IMR-90 (cell line): ENCODE measurements around the gene IQCK. TPM values are rescaled to one million over a fixed set of nuclear protein-coding genes. Genes with fewer than 3 reads are reported as not detected.

Experiments
- ATAC-seq: fragments of 200-7000 bp; cut with Tn5 transposase; 2 replicates; pipeline ENCODE4 v1.9.1; 2020; ENCODE audit warnings: low read depth, mild to moderate bottlenecking, moderate library complexity
- BruUV-seq: library from RNA; stranded (reverse); fragments of 400-500 nt; replicated peaks from 2 replicates; lab custom pipeline; 2021; lab: Mats Ljungman, UMichigan
- CTCF ChIA-PET: fragments of 300-600 bp; formaldehyde crosslinking; extraction: SDS; loops from one replicate; lab custom pipeline; 2021; ENCODE audit warnings: antibody characterized with exemption; lab: Yijun Ruan, JAX
- POLR2A ChIA-PET: fragments of 300-600 bp; sonication (Branson Sonifier 250); formaldehyde crosslinking; loops from one replicate; lab custom pipeline; 2022; ENCODE audit warnings: antibody characterized with exemption; ENCODE audit not compliant: unreplicated experiment; lab: Charles Lee
- DNase-seq: peaks from one replicate; pipeline ENCODE4 v3.0.0; 2013
- H2AFZ ChIP-seq: replicated peaks from 2 replicates; pipeline ENCODE3; 2013; ENCODE audit warnings: low read length, mild to moderate bottlenecking; ENCODE audit not compliant: poor library complexity
- H2AK5ac ChIP-seq: 2 replicates; pipeline ENCODE4 v1.6.1; 2013; ENCODE audit warnings: low read depth, low read length, inconsistent platforms
- H2AK9ac ChIP-seq: replicated peaks from 2 replicates; pipeline ENCODE3; 2013; ENCODE audit warnings: mild to moderate bottlenecking, low read depth, low read length, moderate library complexity; ENCODE audit not compliant: poor library complexity
- H2BK120ac ChIP-seq: 2 replicates; pipeline ENCODE4 v1.6.1; 2013; ENCODE audit warnings: low read depth, low read length, inconsistent platforms
- H2BK15ac ChIP-seq: 3 replicates; pipeline ENCODE4 v1.6.1; 2013; ENCODE audit warnings: low read depth, low read length, inconsistent platforms
- H2BK20ac ChIP-seq: 2 replicates; pipeline ENCODE4 v1.6.1; 2013; ENCODE audit warnings: low read depth, mild to moderate bottlenecking, inconsistent platforms, low read length, moderate library complexity
- H2BK5ac ChIP-seq: 2 replicates; pipeline ENCODE4 v1.6.1; 2013; ENCODE audit warnings: mild to moderate bottlenecking, low read depth, low read length, inconsistent platforms; ENCODE audit not compliant: poor library complexity, severe bottlenecking
- H3K14ac ChIP-seq: replicated peaks from 2 replicates; pipeline ENCODE4 v1.6.1; 2013; ENCODE audit warnings: low read depth, low read length, inconsistent platforms
- H3K18ac ChIP-seq: 2 replicates; pipeline ENCODE4 v1.6.1; 2013; ENCODE audit warnings: low read depth, low read length, control low read depth
- H3K23ac ChIP-seq: 2 replicates; pipeline ENCODE4 v1.6.1; 2013; ENCODE audit warnings: low read depth, low read length, inconsistent platforms
- H3K27ac ChIP-seq: 2 replicates; pipeline ENCODE4 v1.5.1; 2013; ENCODE audit warnings: mild to moderate bottlenecking, control low read depth, low read length; ENCODE audit not compliant: insufficient read depth
- H3K27me3 ChIP-seq: 2 replicates; pipeline ENCODE4 v1.6.1; 2013; ENCODE audit warnings: low read length; ENCODE audit not compliant: control insufficient read depth, insufficient read depth
- H3K36me3 ChIP-seq: 2 replicates; pipeline ENCODE4 v1.6.1; 2013; ENCODE audit warnings: low read length, mixed read lengths; ENCODE audit not compliant: control insufficient read depth, insufficient read depth
- H3K4ac ChIP-seq: 2 replicates; pipeline ENCODE4 v1.6.1; 2013; ENCODE audit warnings: low read depth, low read length, inconsistent platforms
- H3K4me1 ChIP-seq: 2 replicates; pipeline ENCODE4 v1.6.1; 2013; ENCODE audit warnings: low read length, mixed read lengths; ENCODE audit not compliant: control insufficient read depth, insufficient read depth
- H3K4me2 ChIP-seq: 2 replicates; pipeline ENCODE4 v1.6.1; 2013; ENCODE audit warnings: low read depth, mild to moderate bottlenecking, control low read depth, low read length, moderate library complexity
- H3K4me3 ChIP-seq: 2 replicates; pipeline ENCODE4 v1.5.1; 2013; ENCODE audit warnings: low read depth, mild to moderate bottlenecking, control low read depth, low read length, moderate library complexity; ENCODE audit not compliant: insufficient read depth
- H3K56ac ChIP-seq: 2 replicates; pipeline ENCODE4 v1.6.1; 2013; ENCODE audit warnings: low read length, inconsistent platforms; ENCODE audit not compliant: insufficient read depth; ENCODE audit errors: extremely low read depth
- H3K79me1 ChIP-seq, 2 experiments: 2 replicates each; pipeline ENCODE4 v1.6.1; 2013; ENCODE audit warnings: low read length in 2 of 2, inconsistent platforms in 1 of 2, low read depth in 1 of 2
- H3K9ac ChIP-seq: 2 replicates; pipeline ENCODE4 v1.6.1; 2013; ENCODE audit warnings: low read depth, low read length, control low read depth
- H3K9me1 ChIP-seq: 2 replicates; pipeline ENCODE4 v1.6.1; 2013; ENCODE audit warnings: low read length, inconsistent platforms; ENCODE audit not compliant: insufficient read depth
- H3K9me3 ChIP-seq: 2 replicates; pipeline ENCODE4 v1.6.1; 2013; ENCODE audit warnings: low read length; ENCODE audit not compliant: control insufficient read depth, insufficient read depth
- H4K20me1 ChIP-seq: 2 replicates; pipeline ENCODE4 v1.6.1; 2013; ENCODE audit warnings: low read length, inconsistent platforms; ENCODE audit not compliant: insufficient read depth
- H4K5ac ChIP-seq: 2 replicates; pipeline ENCODE4 v1.6.1; 2013; ENCODE audit warnings: mild to moderate bottlenecking, low read depth, low read length, control low read depth
- H4K8ac ChIP-seq, 2 experiments: 2 replicates each; pipeline ENCODE4 v1.6.1; 2013; ENCODE audit warnings: low read depth in 2 of 2, low read length in 2 of 2, control low read depth in 1 of 2, inconsistent platforms in 1 of 2
- H4K91ac ChIP-seq: 2 replicates; pipeline ENCODE4 v1.6.1; 2013; ENCODE audit warnings: low read depth, low read length, inconsistent platforms; ENCODE audit not compliant: insufficient read depth
- BHLHE40 ChIP-seq: fragments of 150-350 bp; IDR thresholded peaks from 2 replicates; pipeline ENCODE4 v1.6.1; 2016; ENCODE audit warnings: mild to moderate bottlenecking, low read depth, low read length
- CEBPB ChIP-seq: IDR thresholded peaks from 2 replicates; pipeline ENCODE4 v1.6.1; 2012; ENCODE audit warnings: low read depth, low read length, improper control_type of control experiment
- CHD1 ChIP-seq: IDR thresholded peaks from 2 replicates; pipeline ENCODE4 v1.6.1; 2012; ENCODE audit warnings: low read depth, low read length, improper control_type of control experiment
- FOS ChIP-seq: fragments of 150-350 bp; IDR thresholded peaks from 2 replicates; pipeline ENCODE4 v1.6.1; 2016; ENCODE audit warnings: low read depth, low read length
- MAFK ChIP-seq: IDR thresholded peaks from 2 replicates; pipeline ENCODE4 v1.6.1; 2012; ENCODE audit warnings: low read depth, low read length, improper control_type of control experiment
- MAZ ChIP-seq: IDR thresholded peaks from 2 replicates; pipeline ENCODE4 v1.6.1; 2012; ENCODE audit warnings: low read depth, mild to moderate bottlenecking, low read length, improper control_type of control experiment, moderate library complexity, borderline replicate concordance
- MXI1 ChIP-seq: IDR thresholded peaks from 2 replicates; pipeline ENCODE4 v1.6.1; 2012; ENCODE audit warnings: low read depth, mild to moderate bottlenecking, low read length, moderate library complexity, borderline replicate concordance
- NFE2L2 ChIP-seq: fragments of 150-350 bp; IDR thresholded peaks from 2 replicates; pipeline ENCODE4 v1.6.1; 2016; ENCODE audit warnings: low read depth, mild to moderate bottlenecking, low read length
- POLR2A ChIP-seq: IDR thresholded peaks from 2 replicates; pipeline ENCODE4 v1.6.1; 2012; ENCODE audit warnings: mild to moderate bottlenecking, low read depth, low read length
- RAD21 ChIP-seq: IDR thresholded peaks from 2 replicates; pipeline ENCODE4 v1.6.1; 2012; ENCODE audit warnings: low read length, improper control_type of control experiment
- RCOR1 ChIP-seq: IDR thresholded peaks from 2 replicates; pipeline ENCODE4 v1.6.1; 2012; ENCODE audit warnings: mild to moderate bottlenecking, low read length, improper control_type of control experiment; ENCODE audit not compliant: insufficient replicate concordance
- RFX5 ChIP-seq: IDR thresholded peaks from 2 replicates; pipeline ENCODE4 v1.8.0; 2012; ENCODE audit warnings: low read depth, mild to moderate bottlenecking, low read length, moderate library complexity
- SMC3 ChIP-seq: fragments of 150-350 bp; IDR thresholded peaks from 2 replicates; pipeline ENCODE4 v1.6.1; 2016; ENCODE audit warnings: low read depth, mild to moderate bottlenecking, antibody characterized with exemption, low read length, moderate library complexity
- WGBS, 2 experiments: methylation state at CpG; one replicate each; pipeline versions ENCODE4 v1.1.5 to v1.1.7; 2013; ENCODE audit warnings: missing lambda C conversion rate in 2 of 2; ENCODE audit not compliant: insufficient read length in 1 of 2; ENCODE audit errors: extremely low coverage in 2 of 2; 5-methylcytosine and 5-hydroxymethylcytosine counted together
- dilution Hi-C: fragments of 300-500 bp; cut with HindIII; formaldehyde crosslinking; loops from one replicate; pipeline ENCODE4 v1.14.3; 2018; ENCODE audit warnings: low sequenced_read_pairs; ENCODE audit not compliant: unreplicated experiment
- in situ Hi-C: fragments of 300-500 bp; cut with MboI; formaldehyde crosslinking; loops from 3 replicates; pipeline ENCODE4 v1.14.3; 2019; ENCODE audit warnings: low sequenced_read_pairs, inconsistent platforms, mixed read lengths
- intact Hi-C: fragments of 100-400 bp; cut with micrococcal nuclease; formaldehyde crosslinking; loops from 2 replicates; pipeline ENCODE4 v1.10.0; 2022
- polyA plus RNA-seq, 3 experiments: library from polyadenylated mRNA; depleted of rRNA; stranded (reverse); fragments of >200 nt; gene quantifications; 2 replicates each; pipeline ENCODE4 v1.2.3, GENCODE V29; 2012; ENCODE audit warnings: low replicate concordance in 1 of 3
- total RNA-seq: library from RNA; depleted of rRNA; stranded (reverse); fragments of >200 nt; gene quantifications from 2 replicates; pipeline ENCODE4 v1.2.3, GENCODE V29; 2012
- TF ChIP-seq, protein P1 (sequence below): fragments of 150-350 bp; IDR thresholded peaks from 2 replicates; pipeline ENCODE4 v1.6.1; 2016; ENCODE audit warnings: low read depth, mild to moderate bottlenecking, low read length, moderate library complexity, borderline replicate concordance
- TF ChIP-seq, protein P2 (sequence below): fragments of 150-350 bp; IDR thresholded peaks from 2 replicates; pipeline ENCODE4 v1.6.1; 2017; ENCODE audit warnings: mild to moderate bottlenecking, antibody characterized with exemption, low read length, low read depth
- TF ChIP-seq, protein P3 (sequence below): conservative IDR thresholded peaks from 2 replicates; pipeline ENCODE4 v1.5.1; 2012; ENCODE audit warnings: mild to moderate bottlenecking, low read depth, low read length, improper control_type of control experiment

Gene IQCK
- total and polyA plus RNA-seq, 2 of the 4 experiments (the other 2 are of a cell fraction): 4.1 to 5.4 TPM

DNA sequence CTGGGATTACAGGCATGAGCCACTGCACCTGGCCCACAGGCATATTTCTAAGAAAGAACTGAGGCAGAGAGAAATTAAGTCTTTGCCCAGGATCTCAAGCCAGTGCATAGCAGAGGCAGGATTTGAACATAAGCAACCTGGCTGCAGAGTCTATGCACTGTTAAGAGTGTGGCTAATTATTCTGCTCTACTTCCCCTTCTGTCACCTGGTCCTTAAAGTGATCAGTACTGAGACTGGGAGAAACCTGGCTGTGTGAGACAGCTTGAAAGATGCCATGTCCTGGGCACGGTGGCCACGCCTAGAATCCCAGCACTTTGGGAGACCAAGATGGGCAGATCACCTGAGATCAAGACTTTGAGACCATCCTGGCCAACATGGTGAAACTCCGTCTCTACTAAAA, 58.1 kb downstream of the IQCK start:
- Histone ChIP-seq H4K91ac (no peak overlapping the region), H2BK15ac (no peak overlapping the region), H3K18ac (no peak overlapping the region), H2AK5ac (no peak overlapping the region), H3K4ac (no peak overlapping the region), H3K4me3 (no peak overlapping the region), H2BK20ac (no peak overlapping the region), H3K4me1 (no peaks in the 10 kb centered on the region; the same call in 1 of the 2 replicates), H2BK5ac (no peak overlapping the region), H4K20me1 (no peaks in the 10 kb centered on the region), H2BK120ac (no peak overlapping the region), H4K8ac (no peak overlapping the region), H3K56ac (no peak overlapping the region), H3K36me3 (no peaks in the 10 kb centered on the region), H2AFZ (no peak overlapping the region), H3K4me2 (no peak overlapping the region), H3K27me3 (no peaks in the 10 kb centered on the region), H3K9me1 (no peaks in the 10 kb centered on the region), H3K9me3 (no peaks in the 10 kb centered on the region), H2AK9ac (no peak overlapping the region), H3K27ac (no peak overlapping the region), H3K14ac (no peak overlapping the region), H3K9ac (no peak overlapping the region), H3K79me1 (no peaks in the 10 kb centered on the region), H3K23ac (no peak overlapping the region), H4K5ac (no peak overlapping the region)
- in situ Hi-C loops (no loop called here), dilution Hi-C loops (no loop called here), intact Hi-C loops (no loop called here)
- no peak for TF ChIP-seq FOS
- no peak for TF ChIP-seq BHLHE40
- no peak for TF ChIP-seq RAD21
- TF ChIP-seq SMC3: no peak
- TF ChIP-seq NFE2L2: no peak
- TF ChIP-seq, protein P1, sequence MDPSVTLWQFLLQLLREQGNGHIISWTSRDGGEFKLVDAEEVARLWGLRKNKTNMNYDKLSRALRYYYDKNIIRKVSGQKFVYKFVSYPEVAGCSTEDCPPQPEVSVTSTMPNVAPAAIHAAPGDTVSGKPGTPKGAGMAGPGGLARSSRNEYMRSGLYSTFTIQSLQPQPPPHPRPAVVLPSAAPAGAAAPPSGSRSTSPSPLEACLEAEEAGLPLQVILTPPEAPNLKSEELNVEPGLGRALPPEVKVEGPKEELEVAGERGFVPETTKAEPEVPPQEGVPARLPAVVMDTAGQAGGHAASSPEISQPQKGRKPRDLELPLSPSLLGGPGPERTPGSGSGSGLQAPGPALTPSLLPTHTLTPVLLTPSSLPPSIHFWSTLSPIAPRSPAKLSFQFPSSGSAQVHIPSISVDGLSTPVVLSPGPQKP: no peak
- TF ChIP-seq MAFK: no peak
- TF ChIP-seq, protein P2, sequence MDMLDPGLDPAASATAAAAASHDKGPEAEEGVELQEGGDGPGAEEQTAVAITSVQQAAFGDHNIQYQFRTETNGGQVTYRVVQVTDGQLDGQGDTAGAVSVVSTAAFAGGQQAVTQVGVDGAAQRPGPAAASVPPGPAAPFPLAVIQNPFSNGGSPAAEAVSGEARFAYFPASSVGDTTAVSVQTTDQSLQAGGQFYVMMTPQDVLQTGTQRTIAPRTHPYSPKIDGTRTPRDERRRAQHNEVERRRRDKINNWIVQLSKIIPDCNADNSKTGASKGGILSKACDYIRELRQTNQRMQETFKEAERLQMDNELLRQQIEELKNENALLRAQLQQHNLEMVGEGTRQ: no peak
- no peak for TF ChIP-seq CHD1
- TF ChIP-seq RCOR1: no peak
- TF ChIP-seq, protein P3, sequence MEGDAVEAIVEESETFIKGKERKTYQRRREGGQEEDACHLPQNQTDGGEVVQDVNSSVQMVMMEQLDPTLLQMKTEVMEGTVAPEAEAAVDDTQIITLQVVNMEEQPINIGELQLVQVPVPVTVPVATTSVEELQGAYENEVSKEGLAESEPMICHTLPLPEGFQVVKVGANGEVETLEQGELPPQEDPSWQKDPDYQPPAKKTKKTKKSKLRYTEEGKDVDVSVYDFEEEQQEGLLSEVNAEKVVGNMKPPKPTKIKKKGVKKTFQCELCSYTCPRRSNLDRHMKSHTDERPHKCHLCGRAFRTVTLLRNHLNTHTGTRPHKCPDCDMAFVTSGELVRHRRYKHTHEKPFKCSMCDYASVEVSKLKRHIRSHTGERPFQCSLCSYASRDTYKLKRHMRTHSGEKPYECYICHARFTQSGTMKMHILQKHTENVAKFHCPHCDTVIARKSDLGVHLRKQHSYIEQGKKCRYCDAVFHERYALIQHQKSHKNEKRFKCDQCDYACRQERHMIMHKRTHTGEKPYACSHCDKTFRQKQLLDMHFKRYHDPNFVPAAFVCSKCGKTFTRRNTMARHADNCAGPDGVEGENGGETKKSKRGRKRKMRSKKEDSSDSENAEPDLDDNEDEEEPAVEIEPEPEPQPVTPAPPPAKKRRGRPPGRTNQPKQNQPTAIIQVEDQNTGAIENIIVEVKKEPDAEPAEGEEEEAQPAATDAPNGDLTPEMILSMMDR: no peak
- no peak for TF ChIP-seq CEBPB
- TF ChIP-seq POLR2A: no peak
- TF ChIP-seq RFX5: no peak
- no peak for TF ChIP-seq MXI1
- no peak for TF ChIP-seq MAZ
- ATAC-seq: no peak
- DNase-seq: no peak
- POLR2A ChIA-PET: no interaction called here
- CTCF ChIA-PET: no interaction called here
- 80% methylated on average over 1 of the region's 3 CpGs; no CpG with 5 or more reads in 1 of the 2 experiments for WGBS, 2 experiments
- no TSS peak for BruUV-seq
